Lung (tissue), 12 donors: ENCODE measurements around the gene LRRC8D. TPM values are rescaled to one million over a fixed set of nuclear protein-coding genes. Genes with fewer than 3 reads are reported as not detected.

Source experiments
- ATAC-seq: fragments of 200-7000 bp; cut with Tn5 transposase; one replicate; pipeline ENCODE4 v1.9.1; 2020; ENCODE audit warnings: moderate number of reproducible peaks; ENCODE audit not compliant: insufficient read depth, low FRiP score
- DNase-seq, 3 donors: peaks; one replicate each; pipeline ENCODE4 v3.0.0-alpha.2; 2013 to 2017
- H3K27ac ChIP-seq, 2 donors: one replicate each; pipeline ENCODE4 v1.5.1; 2013; ENCODE audit warnings: mild to moderate bottlenecking in 2 of 2, moderate library complexity in 2 of 2, control low read depth in 1 of 2, inconsistent platforms in 1 of 2, low read depth in 1 of 2, low read length in 1 of 2
- H3K27me3 ChIP-seq, 3 donors: one replicate each; pipeline ENCODE4 v1.5.1; 2013; ENCODE audit warnings: low read length in 2 of 3; ENCODE audit not compliant: control insufficient read depth in 3 of 3, insufficient read depth in 3 of 3
- H3K36me3 ChIP-seq, 4 donors: one replicate each; pipeline ENCODE4 v1.5.1; 2013; ENCODE audit warnings: low read length in 4 of 4, mild to moderate bottlenecking in 1 of 4, moderate library complexity in 1 of 4; ENCODE audit not compliant: control insufficient read depth in 4 of 4, insufficient read depth in 4 of 4
- H3K4me1 ChIP-seq, 5 donors: one replicate each; pipeline ENCODE4 v1.5.1; 2013; ENCODE audit warnings: low read length in 5 of 5, mild to moderate bottlenecking in 2 of 5, moderate library complexity in 1 of 5; ENCODE audit not compliant: control insufficient read depth in 5 of 5, insufficient read depth in 5 of 5
- H3K4me3 ChIP-seq: one replicate; pipeline ENCODE4 v1.5.1; 2013; ENCODE audit warnings: mild to moderate bottlenecking, control low read depth, moderate library complexity
- H3K9ac ChIP-seq, 2 donors: one replicate each; pipeline ENCODE4 v1.5.1; 2013; ENCODE audit warnings: low read length in 2 of 2, control low read depth in 1 of 2; ENCODE audit not compliant: insufficient read depth in 1 of 2
- H3K9me3 ChIP-seq, 4 donors: one replicate each; pipeline ENCODE4 v1.5.1; 2013; ENCODE audit warnings: low read length in 3 of 4, mild to moderate bottlenecking in 1 of 4, moderate library complexity in 1 of 4; ENCODE audit not compliant: control insufficient read depth in 4 of 4, insufficient read depth in 3 of 4
- WGBS, 2 donors: extraction: QIAGEN DNeasy Blood & Tissue Kit; methylation state at CpG; one replicate each; pipeline ENCODE4 v1.1.7; 2013; 5-methylcytosine and 5-hydroxymethylcytosine counted together
- polyA plus RNA-seq, 2 donors: library from polyadenylated mRNA; stranded (reverse); fragments of 200-250 nt; gene quantifications; one replicate each; pipeline ENCODE4 v1.2.1, GENCODE V29; 2013
- total RNA-seq, 2 donors: library from RNA; depleted of rRNA in 1 of 2; stranded (reverse); fragments of >200 nt in 1 of 2; gene quantifications; one replicate each; pipeline ENCODE4 v1.2.1, GENCODE V29; 2014 to 2021
- TF ChIP-seq, protein P1 (sequence below): IDR thresholded peaks from 2 replicates; pipeline ENCODE4 v1.5.1; 2012; ENCODE audit warnings: mild to moderate bottlenecking; ENCODE audit errors: control extremely low read depth, extremely low read depth
- donor health status: control.
- donor health status: control.
- donor health status: Bipolar disorder and iron deficiency.
- donor health status: healthy.
- donor health status: DM: yes; HTN: yes; CAD: no.

Gene LRRC8D
- total and polyA plus RNA-seq, 4 donors: 5.1 to 24.2 (median 11.3) TPM

DNA sequence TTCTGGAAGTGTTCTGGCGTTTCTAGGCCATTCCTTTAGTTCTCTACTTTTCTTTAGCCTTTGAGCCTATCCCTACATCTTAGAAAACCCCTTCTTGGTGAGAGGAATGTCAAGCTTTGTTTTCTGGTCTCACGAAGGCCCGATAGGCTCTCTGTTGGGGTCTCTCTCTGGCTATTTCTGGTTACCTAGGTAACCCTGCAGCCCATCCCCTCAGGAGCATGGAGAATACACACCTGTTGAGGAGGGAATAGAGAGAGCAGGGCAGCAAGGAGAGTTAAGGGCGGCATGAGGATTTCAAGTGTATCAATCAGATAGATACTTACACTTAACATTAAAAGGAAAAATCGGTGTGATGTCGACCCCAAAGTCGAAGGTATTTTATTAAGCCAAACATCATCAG lies 45.7 kb downstream of the LRRC8D start:
- no peak overlapping the region for H3K9ac ChIP-seq
- H3K4me3 ChIP-seq: no peak overlapping the region
- DNase-seq: no peak
- peak overlapping the region in 1 of 2 donors; percentile 34 for H3K27ac ChIP-seq
- peaks cover 0 to 22% (median 0%) of the 10 kb centered on the region in 5 donors for H3K4me1 ChIP-seq
- TF ChIP-seq, protein P1, sequence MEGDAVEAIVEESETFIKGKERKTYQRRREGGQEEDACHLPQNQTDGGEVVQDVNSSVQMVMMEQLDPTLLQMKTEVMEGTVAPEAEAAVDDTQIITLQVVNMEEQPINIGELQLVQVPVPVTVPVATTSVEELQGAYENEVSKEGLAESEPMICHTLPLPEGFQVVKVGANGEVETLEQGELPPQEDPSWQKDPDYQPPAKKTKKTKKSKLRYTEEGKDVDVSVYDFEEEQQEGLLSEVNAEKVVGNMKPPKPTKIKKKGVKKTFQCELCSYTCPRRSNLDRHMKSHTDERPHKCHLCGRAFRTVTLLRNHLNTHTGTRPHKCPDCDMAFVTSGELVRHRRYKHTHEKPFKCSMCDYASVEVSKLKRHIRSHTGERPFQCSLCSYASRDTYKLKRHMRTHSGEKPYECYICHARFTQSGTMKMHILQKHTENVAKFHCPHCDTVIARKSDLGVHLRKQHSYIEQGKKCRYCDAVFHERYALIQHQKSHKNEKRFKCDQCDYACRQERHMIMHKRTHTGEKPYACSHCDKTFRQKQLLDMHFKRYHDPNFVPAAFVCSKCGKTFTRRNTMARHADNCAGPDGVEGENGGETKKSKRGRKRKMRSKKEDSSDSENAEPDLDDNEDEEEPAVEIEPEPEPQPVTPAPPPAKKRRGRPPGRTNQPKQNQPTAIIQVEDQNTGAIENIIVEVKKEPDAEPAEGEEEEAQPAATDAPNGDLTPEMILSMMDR: no peak
- H3K27me3 ChIP-seq: no peaks in the 10 kb centered on the region
- peaks cover 0 to 12% (median under 1%) of the 10 kb centered on the region in 4 donors for H3K36me3 ChIP-seq
- no peaks in the 10 kb centered on the region for H3K9me3 ChIP-seq
- 96 to 97% methylated on average over 7 of the region's 7 CpGs for WGBS, 2 donors
- ATAC-seq: no peak

GRCh38 chr1:89870998-89871397 lies 50.2 kb downstream of the LRRC8D start:
- Histone ChIP-seq H3K27ac (peak overlapping the region in 1 of 2 donors; percentile 53), H3K27me3 (no peaks in the 10 kb centered on the region), H3K4me1 (peaks cover 0 to 27% (median 0%) of the 10 kb centered on the region in 5 donors), H3K36me3 (peaks cover 0 to 4% (median 0%) of the 10 kb centered on the region in 4 donors), H3K9ac (no peak overlapping the region), H3K4me3 (no peak overlapping the region), H3K9me3 (no peaks in the 10 kb centered on the region)
- WGBS, 2 donors: 79 to 90% methylated on average over 3 of the region's 3 CpGs
- no peak for DNase-seq
- ATAC-seq: no peak
- TF ChIP-seq, protein P1: no peak

DNA sequence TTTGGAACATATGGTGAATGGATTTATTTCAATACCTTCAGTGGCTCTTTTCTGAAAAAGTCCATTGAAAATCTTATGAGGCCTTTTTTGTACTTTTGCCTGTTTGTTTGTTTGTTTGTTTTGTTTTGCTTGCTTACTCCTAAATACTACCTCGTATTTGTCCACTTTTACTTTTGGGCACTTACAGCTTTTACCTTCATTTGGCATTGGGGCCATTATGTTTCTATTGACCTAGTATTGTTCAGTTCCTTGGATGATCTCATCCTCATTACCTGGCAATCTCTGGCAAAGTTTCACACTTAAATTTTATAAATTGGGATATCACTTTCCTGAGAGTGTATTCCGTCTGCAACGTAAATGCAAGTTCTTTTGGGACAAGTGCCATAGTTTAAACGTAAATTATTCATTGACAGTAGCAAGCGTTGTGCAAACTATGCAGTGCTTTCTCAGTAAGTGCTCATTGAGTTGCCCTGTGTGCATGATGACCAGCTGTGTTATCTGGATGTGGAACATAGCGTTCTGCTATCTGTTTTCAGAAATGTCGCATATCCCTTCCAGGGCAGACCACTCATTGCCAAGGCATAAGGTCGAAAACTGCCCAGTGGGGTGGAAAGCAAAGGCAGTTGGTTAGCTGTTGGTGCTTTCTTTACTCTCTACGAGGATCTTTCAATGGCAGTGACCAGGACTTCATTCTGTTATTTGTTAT lies 51.1 kb downstream of the LRRC8D start:
- WGBS, 2 donors: 89 to 90% methylated on average over 9 of the region's 9 CpGs
- Histone ChIP-seq H3K27ac (peak overlapping the region in 1 of 2 donors; percentile 76), H3K9me3 (no peaks in the 10 kb centered on the region), H3K4me3 (no peak overlapping the region), H3K4me1 (peaks cover 0 to 25% (median 0%) of the 10 kb centered on the region in 5 donors), H3K27me3 (no peaks in the 10 kb centered on the region), H3K36me3 (peaks cover 0 to 4% (median 0%) of the 10 kb centered on the region in 4 donors), H3K9ac (no peak overlapping the region)
- TF ChIP-seq, protein P1: no peak
- no peak for ATAC-seq
- no peak for DNase-seq
